HG03159 (cell line): ENCODE data around the gene ABCA1.
"Not testable (repeated sequence)": the region's sequence is repeated elsewhere in the genome, so short reads cannot be mapped to it uniquely, and the experiment has no call there.

ENCODE experiments used
- ATAC-seq: cut with Tn5 transposase; IDR thresholded peaks from one replicate; pipeline ENCODE4 v1.9.1; 2021; ENCODE audit warnings: mild to moderate bottlenecking, moderate library complexity; ENCODE audit not compliant: unreplicated experiment

Gene ABCA1, protein sequence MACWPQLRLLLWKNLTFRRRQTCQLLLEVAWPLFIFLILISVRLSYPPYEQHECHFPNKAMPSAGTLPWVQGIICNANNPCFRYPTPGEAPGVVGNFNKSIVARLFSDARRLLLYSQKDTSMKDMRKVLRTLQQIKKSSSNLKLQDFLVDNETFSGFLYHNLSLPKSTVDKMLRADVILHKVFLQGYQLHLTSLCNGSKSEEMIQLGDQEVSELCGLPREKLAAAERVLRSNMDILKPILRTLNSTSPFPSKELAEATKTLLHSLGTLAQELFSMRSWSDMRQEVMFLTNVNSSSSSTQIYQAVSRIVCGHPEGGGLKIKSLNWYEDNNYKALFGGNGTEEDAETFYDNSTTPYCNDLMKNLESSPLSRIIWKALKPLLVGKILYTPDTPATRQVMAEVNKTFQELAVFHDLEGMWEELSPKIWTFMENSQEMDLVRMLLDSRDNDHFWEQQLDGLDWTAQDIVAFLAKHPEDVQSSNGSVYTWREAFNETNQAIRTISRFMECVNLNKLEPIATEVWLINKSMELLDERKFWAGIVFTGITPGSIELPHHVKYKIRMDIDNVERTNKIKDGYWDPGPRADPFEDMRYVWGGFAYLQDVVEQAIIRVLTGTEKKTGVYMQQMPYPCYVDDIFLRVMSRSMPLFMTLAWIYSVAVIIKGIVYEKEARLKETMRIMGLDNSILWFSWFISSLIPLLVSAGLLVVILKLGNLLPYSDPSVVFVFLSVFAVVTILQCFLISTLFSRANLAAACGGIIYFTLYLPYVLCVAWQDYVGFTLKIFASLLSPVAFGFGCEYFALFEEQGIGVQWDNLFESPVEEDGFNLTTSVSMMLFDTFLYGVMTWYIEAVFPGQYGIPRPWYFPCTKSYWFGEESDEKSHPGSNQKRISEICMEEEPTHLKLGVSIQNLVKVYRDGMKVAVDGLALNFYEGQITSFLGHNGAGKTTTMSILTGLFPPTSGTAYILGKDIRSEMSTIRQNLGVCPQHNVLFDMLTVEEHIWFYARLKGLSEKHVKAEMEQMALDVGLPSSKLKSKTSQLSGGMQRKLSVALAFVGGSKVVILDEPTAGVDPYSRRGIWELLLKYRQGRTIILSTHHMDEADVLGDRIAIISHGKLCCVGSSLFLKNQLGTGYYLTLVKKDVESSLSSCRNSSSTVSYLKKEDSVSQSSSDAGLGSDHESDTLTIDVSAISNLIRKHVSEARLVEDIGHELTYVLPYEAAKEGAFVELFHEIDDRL (N-terminal part only)

GRCh38 chr9:104927912-104928740, at the start of gene ABCA1:
Gene ABCA1, minus strand, starts transcription at chr9:104928155. Its CDS starts 24,476 bp downstream, at chr9:104903679.
- peak; percentile 41 for ATAC-seq

DNA sequence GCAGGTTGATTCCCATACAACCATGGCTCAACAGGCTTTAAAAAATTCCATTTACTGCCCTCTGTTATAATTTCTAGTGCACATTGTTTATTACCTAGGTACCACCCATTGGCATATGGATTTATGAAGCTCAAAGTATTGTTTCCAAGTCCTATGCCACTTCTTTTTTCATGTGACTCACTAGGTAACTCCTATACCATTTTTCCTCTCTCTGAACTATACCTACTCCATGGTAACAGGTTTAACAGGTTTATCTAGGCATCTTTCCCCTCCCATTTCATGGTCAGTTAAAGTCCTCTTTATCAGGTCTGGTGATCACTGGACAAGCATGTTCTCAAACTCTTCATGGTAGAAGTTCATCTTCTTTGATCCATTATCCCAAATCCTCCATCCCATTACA, 49.6 kb upstream of the ABCA1 start:
- ATAC-seq, result no peak

DNA sequence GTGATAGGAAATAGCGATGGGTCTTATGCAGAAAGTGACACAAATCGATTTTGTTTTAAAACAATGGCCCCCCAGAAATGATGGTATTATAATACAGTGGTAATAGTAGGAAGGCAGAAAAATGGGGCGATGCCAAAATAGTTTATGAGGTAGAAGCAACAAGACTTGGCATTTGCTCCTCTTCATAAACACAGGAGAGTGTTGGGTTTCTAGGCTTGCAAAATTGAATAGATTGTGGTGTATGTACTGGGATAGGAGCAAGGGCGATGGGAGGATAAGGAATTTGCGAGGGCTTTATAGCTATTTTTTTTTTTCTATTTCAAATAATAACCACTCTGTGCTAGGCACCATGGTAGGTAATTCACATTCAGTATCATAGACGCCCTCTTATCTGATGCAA, 49.2 kb upstream of the ABCA1 start:
- ATAC-seq, result no peak

- not testable (repeated sequence) for ATAC-seq
These were observed 48.1 kb upstream of the ABCA1 start for GRCh38 chr9:104975966-104976595.

DNA sequence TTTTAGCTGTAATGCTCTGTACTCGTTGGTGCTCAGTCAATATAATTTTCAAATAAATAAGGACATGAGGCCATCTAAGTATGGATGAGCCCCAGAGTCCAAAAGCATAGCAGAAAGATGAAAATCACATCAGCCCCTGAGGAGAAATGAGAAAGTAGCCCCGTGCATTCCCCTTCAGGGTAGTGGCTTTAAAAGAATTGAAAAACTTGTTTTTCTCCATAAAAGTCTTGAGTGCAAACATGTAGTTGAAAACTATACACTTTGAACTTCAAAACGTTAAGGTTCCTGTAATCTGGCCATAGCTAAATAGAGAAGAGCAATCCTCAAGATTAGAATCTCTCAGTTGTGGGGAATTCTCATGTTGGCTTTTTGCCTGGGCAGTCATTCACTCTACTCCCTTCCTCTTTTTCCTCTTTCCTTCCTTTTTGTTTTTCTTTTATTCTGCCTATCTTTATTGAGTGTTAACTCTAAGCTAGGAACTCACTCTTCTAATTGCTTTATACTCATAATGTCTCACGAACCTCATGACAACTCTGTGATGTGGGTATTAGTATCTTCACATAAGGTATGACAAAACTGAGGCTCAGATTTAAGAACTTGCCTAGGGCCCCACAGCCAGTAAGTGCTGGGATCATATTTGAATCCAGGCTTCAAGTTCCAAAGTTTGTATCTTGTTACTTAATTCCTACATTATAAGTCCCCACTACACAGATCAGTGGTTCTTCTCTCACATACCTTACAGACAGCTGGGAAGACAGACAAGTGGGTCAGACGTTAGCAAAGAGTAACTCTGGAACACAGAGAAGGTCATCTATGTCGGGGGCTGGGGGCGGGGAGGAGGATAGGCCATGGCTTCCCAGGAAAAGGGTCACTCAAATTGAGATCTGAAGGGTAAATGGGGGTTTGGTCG, 46.4 kb upstream of the ABCA1 start:
- ATAC-seq, result no peak

GRCh38 chr9:104972242-104972866, 44.4 kb upstream of the ABCA1 start:
- no peak for ATAC-seq

DNA sequence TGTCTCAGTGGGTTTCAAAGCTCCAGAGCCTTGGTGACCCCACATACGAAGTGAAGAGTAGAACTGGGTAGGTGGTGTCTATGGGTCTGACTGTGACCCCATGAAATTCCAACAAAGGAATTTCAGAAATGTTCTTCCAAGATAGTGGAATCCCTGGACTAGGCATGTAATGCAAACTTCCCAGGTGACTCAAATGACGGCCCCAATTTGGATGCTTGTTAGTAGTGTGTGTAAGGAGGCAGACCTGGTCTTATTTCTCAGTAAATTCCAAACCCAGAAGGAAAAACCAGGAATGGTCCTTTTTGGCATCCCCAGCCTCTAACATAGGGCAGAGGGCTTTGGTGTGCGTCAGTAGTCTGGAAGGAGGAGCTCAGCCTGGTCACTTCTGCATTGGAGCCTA, 43.6 kb upstream of the ABCA1 start:
- no peak for ATAC-seq

DNA sequence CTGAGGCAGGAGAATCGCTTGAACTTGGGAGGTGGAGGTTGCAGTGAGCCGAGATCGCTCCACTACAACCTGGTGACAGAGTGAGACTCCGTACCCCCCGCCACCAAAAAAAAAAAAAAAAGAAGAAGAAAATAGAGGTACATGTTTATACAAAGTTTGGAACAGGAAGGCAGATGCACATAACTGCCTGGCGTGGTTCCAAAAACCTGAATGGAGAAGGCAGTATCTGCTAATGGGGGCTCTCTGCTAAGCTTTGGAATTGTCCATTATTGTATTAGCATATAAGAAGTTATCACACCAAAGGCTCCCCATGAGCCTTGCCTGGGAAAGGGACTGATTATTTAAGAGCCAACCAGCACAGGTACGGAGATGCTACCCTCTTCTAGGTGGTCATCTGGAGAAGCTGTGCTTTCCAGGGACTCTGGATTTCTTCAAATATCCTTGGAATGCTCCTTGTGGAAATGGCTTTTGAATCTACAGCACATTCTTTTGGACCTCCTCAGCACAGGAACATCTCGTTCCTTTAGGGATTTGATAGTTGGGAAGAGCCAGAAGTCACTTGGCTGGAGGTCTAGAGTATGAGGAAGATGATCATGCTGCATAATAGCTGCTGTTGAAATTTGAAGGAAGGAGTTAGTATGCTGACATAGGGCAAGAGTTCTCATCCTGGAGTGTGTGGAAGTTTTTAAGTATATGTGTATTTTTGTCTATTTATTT, 42.5 kb upstream of the ABCA1 start:
- ATAC-seq, result no peak

- no peak for ATAC-seq
These were observed 41.2 kb upstream of the ABCA1 start for GRCh38 chr9:104969116-104969515.

DNA sequence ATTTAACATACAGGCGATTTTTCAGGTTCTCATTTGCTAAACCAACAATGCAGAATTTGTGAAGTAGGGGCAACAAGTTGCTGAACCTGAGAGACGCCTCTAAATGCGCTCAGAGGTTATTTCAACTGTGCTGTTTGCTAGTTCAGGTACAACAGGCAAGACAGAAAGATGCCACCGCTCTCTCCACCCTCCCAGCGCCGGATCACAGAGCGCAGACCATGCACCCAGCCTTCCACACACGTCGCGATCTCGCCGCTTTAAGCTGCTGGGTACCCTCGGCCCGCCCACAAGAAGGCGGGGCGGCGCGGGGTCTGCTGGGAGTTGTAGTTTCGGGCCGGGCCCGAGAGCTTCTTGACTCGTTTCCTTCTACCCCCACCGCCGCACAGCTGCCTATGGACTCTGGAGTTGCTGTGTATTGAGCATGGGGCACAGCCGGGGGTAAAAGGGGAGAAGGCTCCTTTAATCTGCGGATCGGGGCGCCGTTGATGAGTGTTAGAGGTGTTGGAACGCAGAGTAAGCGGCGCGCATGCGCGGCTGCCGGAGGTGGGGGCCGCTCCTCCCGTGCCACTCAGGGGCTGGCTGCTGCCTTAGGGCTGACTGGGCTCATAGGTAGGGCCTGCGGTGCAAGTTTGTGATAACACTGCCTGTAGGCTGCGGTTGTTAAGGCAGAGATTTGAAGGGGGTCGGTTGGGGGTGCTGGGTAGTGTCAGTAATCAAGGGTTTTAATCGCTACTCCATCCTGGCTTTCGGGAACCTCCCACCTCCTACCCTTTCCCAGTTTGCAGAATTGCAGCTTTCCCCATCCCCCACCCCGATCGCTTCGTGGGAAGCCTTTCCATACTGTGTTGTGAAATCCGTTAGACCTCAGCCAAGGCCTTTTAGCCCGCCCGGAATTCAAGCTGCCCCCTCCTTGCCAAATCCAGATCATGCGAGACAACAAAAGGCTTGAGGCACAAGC, 40.3 kb upstream of the ABCA1 start:
- ATAC-seq, result peak; percentile 100

DNA sequence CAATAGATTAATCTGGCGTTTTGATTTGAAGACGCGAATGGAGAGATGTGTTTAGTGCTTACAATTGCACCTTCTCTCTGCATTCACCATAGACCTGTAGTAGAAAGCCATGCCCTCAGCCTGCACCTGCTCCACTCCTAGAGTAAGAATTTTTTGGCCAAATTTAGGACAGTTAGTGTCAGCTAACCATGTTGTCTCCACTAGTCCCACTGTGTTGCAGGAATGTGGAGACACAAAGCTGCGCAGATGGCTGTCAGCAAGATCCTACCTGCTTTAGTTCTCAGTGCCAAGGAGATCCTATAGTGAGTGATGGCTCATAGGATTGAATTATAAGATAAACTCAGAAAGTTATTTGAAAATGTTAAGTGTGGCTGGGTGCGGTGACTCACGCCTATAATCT, 35.1 kb upstream of the ABCA1 start:
- no peak for ATAC-seq

- ATAC-seq, result no peak
These were observed 33.9 kb upstream of the ABCA1 start for GRCh38 chr9:104961701-104962359.

GRCh38 chr9:104961238-104961637, 33.3 kb upstream of the ABCA1 start:
- ATAC-seq, result peak; percentile 82

GRCh38 chr9:104960662-104961061, 32.7 kb upstream of the ABCA1 start:
- ATAC-seq, result no peak

DNA sequence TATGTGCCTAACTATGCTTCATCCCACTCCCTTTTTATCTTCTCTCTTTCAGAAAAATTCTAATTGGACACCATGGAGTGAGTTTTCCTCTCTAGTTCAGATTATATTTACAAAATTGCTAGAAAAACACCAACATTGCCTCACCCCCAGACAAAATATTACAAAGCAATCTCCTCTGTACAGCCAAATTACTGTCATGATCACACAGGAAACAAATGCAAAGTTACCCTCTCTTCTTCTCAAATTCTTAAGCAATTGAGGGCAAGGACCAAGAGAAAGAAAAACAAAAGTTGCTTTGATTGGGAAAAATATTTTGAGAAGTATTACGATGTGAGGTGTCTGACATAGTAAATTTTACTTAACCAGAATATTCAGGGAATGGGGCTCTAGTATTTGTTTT, 30.8 kb upstream of the ABCA1 start:
- ATAC-seq, result no peak

DNA sequence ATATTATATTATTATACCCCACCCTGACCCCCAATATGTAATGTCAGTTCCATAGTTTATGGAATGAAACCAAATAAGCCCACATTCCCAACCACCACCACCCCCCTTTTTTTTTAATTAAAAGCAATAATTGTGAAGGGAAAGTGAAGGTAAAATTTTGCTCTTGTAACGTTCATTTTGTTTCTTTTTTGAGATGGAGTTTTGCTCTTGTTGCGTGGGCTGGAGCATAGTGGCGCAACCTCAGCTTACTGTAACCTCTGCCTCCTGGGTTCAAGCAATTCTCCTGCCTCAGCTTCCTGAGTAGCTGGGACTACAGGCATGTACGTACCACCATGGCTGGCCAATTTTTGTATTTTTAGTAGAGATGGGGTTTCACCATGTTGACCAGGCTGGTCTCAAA, 30.1 kb upstream of the ABCA1 start:
- not testable (repeated sequence) for ATAC-seq
